Kidney epithelial cell (primary cell): ENCODE measurements around the gene MMRN1. TPM values are rescaled to one million over a fixed set of nuclear protein-coding genes. Genes with fewer than 3 reads are reported as not detected.

Experiments
- DNase-seq: peaks from one replicate; pipeline ENCODE4 v3.0.0-alpha.2; 2010; ENCODE audit warnings: low read depth
- H3K27me3 ChIP-seq: 2 replicates; pipeline ENCODE4 v1.6.0; 2011; ENCODE audit warnings: low read length; ENCODE audit not compliant: control insufficient read depth, insufficient read depth
- H3K36me3 ChIP-seq: 2 replicates; pipeline ENCODE4 v1.5.1; 2011; ENCODE audit warnings: low read length; ENCODE audit not compliant: control insufficient read depth, insufficient read depth
- H3K4me3 ChIP-seq: 2 replicates; pipeline ENCODE4 v1.5.1; 2011; ENCODE audit warnings: low read depth, mild to moderate bottlenecking, control low read depth, low read length
- CTCF ChIP-seq: IDR thresholded peaks from 2 replicates; pipeline ENCODE4 v1.5.1; 2011; ENCODE audit warnings: mild to moderate bottlenecking, moderate library complexity, low read length, control low read depth, inconsistent platforms; ENCODE audit not compliant: insufficient read depth, poor library complexity, severe bottlenecking
- total RNA-seq: library from RNA; depleted of rRNA; stranded (reverse); fragments of >200 nt; gene quantifications from 2 replicates; pipeline ENCODE4 v1.2.3, GENCODE V29; 2015

MMRN1 gene
- total RNA-seq, 1 donor from 2014 or later, result not detected

- Histone ChIP-seq H3K4me3 (no peak overlapping the region), H3K36me3 (no peaks in the 10 kb centered on the region), H3K27me3 (no peaks in the 10 kb centered on the region)
- DNase-seq, result no peak
- TF ChIP-seq CTCF, result no peak
Observed at GRCh38 chr4:90002441-90003062, 107.9 kb downstream of the MMRN1 start.

Other genes starting within 250 kb of the MMRN1 start
- 7.6 and 8.7 TPM in 2 replicates for gene SNCA, start 57.7 kb upstream of the MMRN1 start, total RNA-seq
- gene CCSER1, start 232.5 kb downstream of the MMRN1 start, total RNA-seq, result 1.2 and 1.4 TPM in 2 replicates